IPS DF 6.9 (cell line): ENCODE results near the gene SMIM3.
"Not testable (repeated sequence)": the region's sequence is repeated elsewhere in the genome, so short reads cannot be mapped to it uniquely, and the experiment has no call there.

ENCODE experiments used
- DNase-seq: peaks from one replicate; pipeline ENCODE4 v3.0.0-alpha.2; 2013; ENCODE audit warnings: low read depth, low spot score
- H3K27ac ChIP-seq: one replicate; pipeline ENCODE4 v1.5.1; 2013; ENCODE audit warnings: low read length, control low read depth
- H3K27me3 ChIP-seq: 2 replicates; pipeline ENCODE4 v1.6.1; 2013; ENCODE audit warnings: mild to moderate bottlenecking, low read length; ENCODE audit not compliant: control insufficient read depth, insufficient read depth
- H3K36me3 ChIP-seq: 2 replicates; pipeline ENCODE4 v1.6.1; 2013; ENCODE audit warnings: low read length; ENCODE audit not compliant: control insufficient read depth, insufficient read depth
- H3K4me1 ChIP-seq: 2 replicates; pipeline ENCODE4 v1.6.1; 2013; ENCODE audit warnings: low read length; ENCODE audit not compliant: control insufficient read depth, insufficient read depth
- H3K4me3 ChIP-seq: 2 replicates; pipeline ENCODE4 v1.5.1; 2013; ENCODE audit warnings: mild to moderate bottlenecking, low read length
- H3K9me3 ChIP-seq: 2 replicates; pipeline ENCODE4 v1.6.1; 2013; ENCODE audit warnings: low read length, inconsistent platforms; ENCODE audit not compliant: control insufficient read depth, insufficient read depth
- WGBS: extraction: QIAGEN DNeasy Blood & Tissue Kit; methylation state at CpG from one replicate; pipeline ENCODE4 v1.1.7; 2013; ENCODE audit warnings: mixed read lengths, missing lambda C conversion rate; ENCODE audit not compliant: insufficient read length, insufficient coverage; 5-methylcytosine and 5-hydroxymethylcytosine counted together

The SMIM3 gene, protein sequence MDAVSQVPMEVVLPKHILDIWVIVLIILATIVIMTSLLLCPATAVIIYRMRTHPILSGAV

DNA sequence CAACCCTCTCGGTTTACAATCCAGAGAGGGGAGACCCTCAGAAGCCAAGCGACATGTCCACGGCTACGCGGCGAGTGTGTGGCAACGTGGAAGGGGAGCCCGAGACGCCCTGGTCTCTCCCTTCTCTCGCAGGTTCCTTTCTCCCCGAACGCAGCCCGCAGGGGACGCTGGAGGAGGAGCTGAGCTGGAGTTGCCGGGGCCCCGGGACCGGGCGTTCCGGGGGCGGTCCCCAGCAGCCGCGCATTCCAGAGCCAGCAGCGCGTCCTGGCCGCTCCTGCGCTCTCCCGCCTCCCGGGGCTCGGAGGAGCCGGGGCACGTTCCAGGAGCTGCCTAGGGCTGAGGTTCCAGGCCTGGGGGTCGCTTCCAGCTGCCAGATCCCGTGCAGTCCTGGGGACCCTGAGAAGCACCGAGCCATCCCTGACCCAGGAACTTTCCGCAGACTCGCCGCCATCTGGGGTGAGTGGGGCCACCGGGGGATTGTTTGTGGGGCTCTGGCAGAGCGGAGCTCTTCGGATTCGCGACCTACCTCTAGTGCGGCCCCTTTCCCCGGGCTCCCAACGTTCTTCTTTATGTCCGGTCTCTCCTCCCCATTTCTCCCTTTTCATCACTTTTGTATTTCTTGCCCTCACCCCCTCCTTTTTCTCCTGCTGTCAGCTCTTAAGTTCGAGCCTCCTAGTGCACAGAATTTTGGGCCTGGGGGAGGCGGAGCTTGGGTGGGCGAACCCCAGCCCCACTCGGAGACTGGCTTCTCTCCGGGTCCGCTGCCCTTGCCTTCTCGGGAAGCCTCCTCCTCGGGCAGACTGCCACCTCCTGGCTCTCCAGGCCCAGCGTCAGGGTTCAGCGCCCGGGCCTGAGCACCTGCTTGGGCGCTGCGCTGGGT lies at the start of gene SMIM3:
TSS of gene SMIM3 (plus strand) at position 241 of the 880 bp plus-strand sequence. CDS start 16,684 bp downstream, outside the sequence.
- Histone ChIP-seq H3K4me1 (peaks cover 3% of the 10 kb centered on the region; the same call in 1 of the 2 replicates), H3K36me3 (no peaks in the 10 kb centered on the region), H3K27ac (no peak within 1 kb of the TSS), H3K4me3 (peak within 1 kb of the TSS; percentile 59; the same call in 1 of the 2 replicates), H3K27me3 (no peaks in the 10 kb centered on the region), H3K9me3 (no peaks in the 10 kb centered on the region)
- DNase-seq = no peak
- WGBS = no CpG with 5 or more reads among the region's 59 CpGs

- Histone ChIP-seq H3K36me3 (peaks cover 3% of the 10 kb centered on the region; the same call in 1 of the 2 replicates), H3K27ac (no peak overlapping the region), H3K4me1 (no peaks in the 10 kb centered on the region), H3K4me3 (no peak overlapping the region), H3K9me3 (no peaks in the 10 kb centered on the region), H3K27me3 (no peaks in the 10 kb centered on the region)
- no peak for DNase-seq
- WGBS = no CpG with 5 or more reads among the region's 4 CpGs
Measured at GRCh38 chr5:150729859-150730258, 48.7 kb upstream of the SMIM3 start.

DNA sequence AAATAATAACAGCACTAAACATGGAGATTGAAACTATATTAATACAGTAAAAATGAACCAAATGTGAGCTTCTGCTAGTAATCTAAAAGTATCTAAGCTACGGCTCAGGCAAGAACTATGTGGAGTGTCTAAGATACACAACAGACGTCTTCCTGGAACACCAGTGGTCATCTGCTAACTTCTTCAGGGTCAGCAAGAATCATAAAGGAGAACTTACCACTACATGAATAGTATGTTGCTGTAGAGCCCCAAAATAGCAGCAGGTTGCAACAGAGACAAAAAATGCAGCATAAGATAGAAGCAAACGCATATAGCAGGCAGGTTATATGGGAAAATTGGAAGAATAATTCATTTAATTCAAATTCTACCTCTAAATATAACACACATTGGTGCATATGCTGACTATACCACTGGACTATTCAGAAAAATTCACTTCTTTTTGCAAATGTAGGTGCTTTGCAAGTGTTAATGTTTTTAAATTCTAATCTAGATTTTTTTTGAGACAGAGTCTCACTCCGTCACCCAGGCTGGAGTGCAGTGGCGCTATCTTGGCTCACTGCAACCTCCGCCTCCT lies 46.8 kb upstream of the SMIM3 start:
- no peak overlapping the region for H3K4me3 ChIP-seq
- no peaks in the 10 kb centered on the region for H3K27me3 ChIP-seq
- WGBS = no CpG with 5 or more reads among the region's 6 CpGs
- H3K36me3 ChIP-seq = peaks cover 3% of the 10 kb centered on the region; the same call in 1 of the 2 replicates
- H3K9me3 ChIP-seq = no peaks in the 10 kb centered on the region
- no peak for DNase-seq
- no peak overlapping the region for H3K27ac ChIP-seq
- H3K4me1 ChIP-seq = no peaks in the 10 kb centered on the region

- no peaks in the 10 kb centered on the region for H3K4me1 ChIP-seq
- H3K4me3 ChIP-seq = no peak overlapping the region
- H3K27ac ChIP-seq = no peak overlapping the region
- H3K9me3 ChIP-seq = no peaks in the 10 kb centered on the region
- H3K36me3 ChIP-seq = peaks cover 3% of the 10 kb centered on the region; the same call in 1 of the 2 replicates
- H3K27me3 ChIP-seq = no peaks in the 10 kb centered on the region
- DNase-seq = no peak
- no CpG with 5 or more reads among the region's 7 CpGs for WGBS
Measured at GRCh38 chr5:150734579-150735384, 43.8 kb upstream of the SMIM3 start.

DNA sequence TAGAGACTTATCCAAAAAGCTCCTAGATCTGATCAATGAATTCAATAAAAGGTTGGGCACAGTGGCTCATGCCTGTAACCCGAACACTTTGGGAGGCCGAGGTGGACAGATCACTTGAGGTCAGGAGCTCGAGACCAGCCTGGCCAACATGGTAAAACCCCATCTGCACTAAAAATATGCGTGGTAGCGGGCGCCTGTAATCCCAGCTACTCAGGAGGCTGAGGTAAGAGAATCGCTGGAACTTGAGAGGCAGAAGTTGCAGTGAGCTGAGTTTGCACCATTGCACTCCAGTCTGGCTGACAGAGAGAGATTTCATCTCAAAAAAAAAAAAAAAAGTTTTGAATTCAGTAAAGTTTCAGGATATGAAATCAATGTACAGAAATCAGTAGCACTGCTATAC lies 39.7 kb upstream of the SMIM3 start:
- DNase-seq = no peak
- no peaks in the 10 kb centered on the region for H3K4me1 ChIP-seq
- no peaks in the 10 kb centered on the region for H3K27me3 ChIP-seq
- no CpG with 5 or more reads among the region's 7 CpGs for WGBS
- no peaks in the 10 kb centered on the region for H3K36me3 ChIP-seq
- H3K27ac ChIP-seq = no peak overlapping the region
- H3K9me3 ChIP-seq = no peaks in the 10 kb centered on the region
- H3K4me3 ChIP-seq = no peak overlapping the region

DNA sequence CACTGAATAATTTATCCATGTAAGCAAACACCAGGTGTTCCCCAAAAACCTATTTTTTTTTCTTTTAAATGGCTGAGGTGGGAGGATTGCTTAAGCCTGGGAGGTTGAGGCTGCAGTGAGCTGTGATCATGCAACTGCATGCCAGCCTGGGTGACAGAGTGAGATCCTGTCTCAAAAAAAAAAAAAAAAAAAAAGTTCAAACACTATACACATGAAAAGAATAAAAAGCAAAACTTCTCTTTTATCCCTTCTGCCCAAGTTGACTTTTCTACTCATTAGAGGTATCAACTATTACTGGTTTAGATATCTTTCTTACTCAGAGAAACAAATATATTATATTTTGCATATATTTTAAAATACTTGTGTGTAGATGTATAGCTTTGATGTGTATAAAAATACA lies 37.6 kb upstream of the SMIM3 start:
- H3K27ac ChIP-seq = no peak overlapping the region
- H3K4me3 ChIP-seq = no peak overlapping the region
- no peaks in the 10 kb centered on the region for H3K9me3 ChIP-seq
- no peaks in the 10 kb centered on the region for H3K27me3 ChIP-seq
- no peak for DNase-seq
- H3K36me3 ChIP-seq = no peaks in the 10 kb centered on the region
- H3K4me1 ChIP-seq = no peaks in the 10 kb centered on the region

- not testable (repeated sequence) for H3K4me3 ChIP-seq, DNase-seq, H3K27me3 ChIP-seq, H3K27ac ChIP-seq, H3K36me3 ChIP-seq, H3K9me3 ChIP-seq, H3K4me1 ChIP-seq
- WGBS = no CpG with 5 or more reads among the region's 18 CpGs
Measured at GRCh38 chr5:150742455-150743141, 36.0 kb upstream of the SMIM3 start.

GRCh38 chr5:150743142-150743488 lies 35.4 kb upstream of the SMIM3 start:
- no CpG with 5 or more reads among the region's 9 CpGs for WGBS
- H3K4me3 ChIP-seq, DNase-seq, H3K9me3 ChIP-seq, H3K27me3 ChIP-seq, H3K4me1 ChIP-seq, H3K27ac ChIP-seq, H3K36me3 ChIP-seq: not testable (repeated sequence)

GRCh38 chr5:150750469-150750868 lies 28.1 kb upstream of the SMIM3 start:
- no peaks in the 10 kb centered on the region; the same call in 1 of the 2 replicates for H3K36me3 ChIP-seq
- H3K4me1 ChIP-seq = no peaks in the 10 kb centered on the region
- no CpG with 5 or more reads among the region's 2 CpGs for WGBS
- H3K4me3 ChIP-seq = no peak overlapping the region
- H3K9me3 ChIP-seq = no peaks in the 10 kb centered on the region
- H3K27ac ChIP-seq = no peak overlapping the region
- DNase-seq = no peak
- H3K27me3 ChIP-seq = no peaks in the 10 kb centered on the region
